K562 (cell line): ENCODE measurements around the gene DLK1. TPM values are rescaled to one million over a fixed set of nuclear protein-coding genes. Genes with fewer than 3 reads are reported as not detected.
A peak's percentile ranks its signal among the peaks of the same experiment; 100 is the strongest.

Experiments used
- ATAC-seq: fragments of 200-7000 bp; cut with Tn5 transposase; 3 replicates; pipeline ENCODE4 v1.9.1; 2020; ENCODE audit warnings: moderate library complexity
- BruUV-seq: library from RNA; stranded (reverse); fragments of 400-500 nt; replicated peaks from 2 replicates; lab custom pipeline; 2021; lab: Mats Ljungman, UMichigan
- CTCF ChIA-PET: fragments of 300-600 bp; formaldehyde crosslinking; extraction: SDS; loops from one replicate; lab custom pipeline; 2021; ENCODE audit warnings: low intra/inter-chr PET ratio; lab: Yijun Ruan, JAX
- POLR2A ChIA-PET: fragments of 300-600, 350-650 bp; sonication (Branson Sonifier 250); formaldehyde crosslinking; extraction: SDS; loops from one replicate; lab custom pipeline; 2021; ENCODE audit warnings: antibody characterized with exemption, inconsistent platforms; lab: Yijun Ruan, JAX
- DNase-seq, 4 experiments: peaks; one replicate each; pipeline versions ENCODE4 v3.0.0 to v3.0.0-alpha.2; 2011 to 2018; ENCODE audit warnings: low spot score in 3 of 4, mixed read lengths in 3 of 4; ENCODE audit errors: extremely low read depth in 1 of 4
- FAIRE-seq: peaks from 2 replicates; lab custom pipeline; 2011; peaks lifted over from hg19 to GRCh38; lab: Jason Lieb, UNC
- H2AFZ ChIP-seq: 2 replicates; pipeline ENCODE4 v1.6.0; 2011; ENCODE audit warnings: low read depth, low read length, control low read depth, inconsistent platforms
- H3K27ac ChIP-seq: fragments of 200-600 bp; 3 replicates; pipeline ENCODE4 v1.8.0; 2011; ENCODE audit warnings: low read depth, mild to moderate bottlenecking, control low read depth, inconsistent platforms, low read length, moderate library complexity, mixed read lengths; ENCODE audit errors: extremely low read depth
- H3K27me3 ChIP-seq, 2 experiments: fragments of 300-600 bp in 1 of 2; 2 replicates in 1 of 2; 3 replicates in 1 of 2; pipeline versions ENCODE4 v1.6.0 to v1.8.0; 2011; ENCODE audit warnings: inconsistent platforms in 2 of 2, low read length in 2 of 2, mild to moderate bottlenecking in 1 of 2, mixed read lengths in 1 of 2, moderate library complexity in 1 of 2; ENCODE audit not compliant: control insufficient read depth in 2 of 2, insufficient read depth in 2 of 2
- H3K36me3 ChIP-seq: fragments of 300-600 bp; 3 replicates; pipeline ENCODE4 v1.8.0; 2011; ENCODE audit warnings: mild to moderate bottlenecking, low read length, inconsistent platforms; ENCODE audit not compliant: control insufficient read depth, insufficient read depth
- H3K4me1 ChIP-seq, 2 experiments: fragments of 200-600 bp in 1 of 2; replicated peaks in 1 of 2; 2 replicates in 1 of 2; 3 replicates in 1 of 2; pipeline versions ENCODE4 v1.5.1 to v1.8.0; 2011; ENCODE audit warnings: inconsistent platforms in 2 of 2, low read length in 2 of 2, mild to moderate bottlenecking in 1 of 2, mixed read lengths in 1 of 2, moderate library complexity in 1 of 2; ENCODE audit not compliant: control insufficient read depth in 2 of 2, insufficient read depth in 2 of 2
- H3K4me2 ChIP-seq: 2 replicates; pipeline ENCODE4 v1.6.1; 2011; ENCODE audit warnings: low read length, control low read depth, inconsistent platforms, mixed read lengths; ENCODE audit not compliant: insufficient read depth
- H3K4me3 ChIP-seq: fragments of 200-600 bp; sonication (generic), shearing (Covaris generic); 2 replicates; pipeline ENCODE4 v1.5.1; 2016; ENCODE audit warnings: control low read depth, inconsistent platforms
- H3K79me2 ChIP-seq: fragments of 200-600 bp; 3 replicates; pipeline ENCODE4 v1.8.0; 2011; ENCODE audit warnings: low read length, inconsistent platforms; ENCODE audit not compliant: control insufficient read depth, insufficient read depth
- H3K9ac ChIP-seq, 2 experiments: 2 replicates each; pipeline versions ENCODE4 v1.6.0 to v1.6.1; 2011; ENCODE audit warnings: low read depth in 2 of 2, low read length in 2 of 2, control low read depth in 1 of 2, inconsistent platforms in 1 of 2, mild to moderate bottlenecking in 1 of 2, mixed read lengths in 1 of 2; ENCODE audit not compliant: insufficient read depth in 1 of 2
- H3K9me1 ChIP-seq: one replicate; pipeline ENCODE4 v1.6.0; 2011; ENCODE audit warnings: inconsistent platforms, mild to moderate bottlenecking, low read length, moderate library complexity; ENCODE audit not compliant: control insufficient read depth, insufficient read depth
- H3K9me3 ChIP-seq: replicated peaks from 2 replicates; pipeline ENCODE4 v1.5.1; 2011; ENCODE audit warnings: low read depth, low read length, inconsistent platforms; ENCODE audit not compliant: control insufficient read depth, insufficient read depth
- H4K20me1 ChIP-seq: replicated peaks from 2 replicates; pipeline ENCODE4 v1.6.1; 2011; ENCODE audit warnings: low read length, inconsistent platforms, mixed read lengths; ENCODE audit not compliant: control insufficient read depth, insufficient read depth
- RBFOX2 ChIP-seq: fragments of 200-400 bp; formaldehyde crosslinking; IDR thresholded peaks from 2 replicates; pipeline ENCODE4 v1.6.1; 2017; ENCODE audit warnings: low read depth, mild to moderate bottlenecking, low read length, moderate library complexity
- TFE3 ChIP-seq: fragments of 450-650 bp; formaldehyde crosslinking; IDR thresholded peaks from 2 replicates; pipeline ENCODE4 v1.4.0; 2020; ENCODE audit warnings: mild to moderate bottlenecking, mixed read lengths
- ZBTB7A ChIP-seq: IDR thresholded peaks from 2 replicates; pipeline ENCODE4 v1.6.1; 2011; ENCODE audit warnings: low read depth, mild to moderate bottlenecking, low read length, moderate library complexity, borderline replicate concordance; ENCODE audit not compliant: control insufficient read depth
- WGBS: fragments of 100-300 bp; shearing (Covaris generic); methylation state at CpG from one replicate; pipeline ENCODE4 v1.1.6; 2016; ENCODE audit warnings: low coverage, mixed read lengths; ENCODE audit not compliant: insufficient coverage; ENCODE audit errors: missing lambda C conversion rate; 5-methylcytosine and 5-hydroxymethylcytosine counted together
- in situ Hi-C: fragments of 300-500 bp; cut with MboI; formaldehyde crosslinking; loops from 4 replicates; pipeline ENCODE4 v1.15.0; 2018; ENCODE audit warnings: inconsistent platforms, mixed read lengths
- intact Hi-C: fragments of 100-400 bp; cut with micrococcal nuclease; formaldehyde crosslinking; loops from 2 replicates; pipeline ENCODE4 v1.14.2; 2022
- polyA plus RNA-seq, 8 experiments: library from polyadenylated mRNA; depleted of rRNA in 4 of 8; stranded (reverse) in 5 of 8; unstranded in 3 of 8; fragments of >200 nt; fragmentation: Nextera tagmentation in 2 of 8; fragmentation: Illumina TruSeq in 1 of 8; extraction: Ambion mirVana in 2 of 8; extraction: Trizol in 1 of 8; gene quantifications; 2 replicates each; pipeline versions ENCODE4 v1.2.1 to v1.2.3, GENCODE V29; 2011 to 2014; ENCODE audit warnings: inconsistent platforms in 1 of 8, missing spikeins in 1 of 8
- total RNA-seq, 7 experiments: library from RNA; depleted of rRNA in 6 of 7; stranded (reverse); fragments of >200 nt in 6 of 7; fragmentation: Illumina TruSeq in 2 of 7; extraction: Trizol in 2 of 7; gene quantifications; 2 replicates each; pipeline versions ENCODE4 v1.2.1 to v1.2.3, GENCODE V29; 2011 to 2021; ENCODE audit warnings: low replicate concordance in 1 of 7

Gene DLK1
- total and polyA plus RNA-seq, 9 of the 15 experiments (the other 6 are each of a cell fraction or from before 2014, with no cell fraction given), result 4.4 to 97.2 (median 15.3) TPM

DNA sequence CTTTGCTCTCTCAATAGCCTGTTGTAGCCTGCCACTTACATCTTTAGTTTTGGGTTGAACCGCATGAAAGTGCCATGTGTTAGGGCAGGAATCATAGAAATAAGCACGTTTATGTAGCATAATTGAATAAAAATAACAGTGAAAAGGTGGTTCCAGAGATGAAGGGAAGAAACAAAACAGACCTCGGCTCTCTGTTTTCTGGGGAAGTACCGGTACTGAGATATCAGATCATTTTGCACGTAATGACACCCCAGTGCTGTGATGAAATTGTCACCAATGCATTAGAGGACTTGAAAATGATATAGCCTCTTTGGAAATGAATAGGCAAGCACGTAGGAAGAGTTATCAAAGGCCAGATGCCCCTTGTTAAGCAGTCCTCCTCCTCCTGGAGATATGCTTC, 42.5 kb upstream of the DLK1 start (continued):
- TF ChIP-seq TFE3 (CRISPR knock-in tag), result no peak

DNA sequence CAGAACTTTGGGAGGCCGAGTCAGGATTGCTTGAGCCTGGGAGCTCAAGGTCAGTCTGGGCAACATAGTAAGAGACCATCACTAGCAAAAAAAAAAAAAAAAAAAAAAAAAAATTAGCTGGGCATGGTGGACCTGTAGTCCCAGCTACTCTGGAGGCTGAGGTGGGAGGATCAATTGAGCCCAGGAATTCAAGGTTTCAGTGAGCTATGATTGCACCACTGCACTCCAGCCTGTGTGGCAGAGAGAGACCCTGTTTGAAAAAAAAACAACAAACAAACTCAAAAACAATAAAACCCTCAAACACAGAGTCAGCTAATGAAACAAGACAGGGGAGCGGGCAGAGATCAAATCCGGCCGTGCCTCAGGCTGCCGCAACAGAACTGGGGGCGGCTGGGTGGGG, 41.7 kb upstream of the DLK1 start:
- peak; percentile 45; the same call in 1 of the 2 replicates for TF ChIP-seq ZBTB7A
- TF ChIP-seq RBFOX2, result no peak
- BruUV-seq, result no TSS peak
- Histone ChIP-seq H3K4me2 (no peak overlapping the region), H3K36me3 (no peaks in the 10 kb centered on the region), H3K4me3 (no peak overlapping the region), H2AFZ (no peak overlapping the region), H3K4me1 (peaks cover 22 to 37% of the 10 kb centered on the region in 2 experiments), H3K79me2 (no peaks in the 10 kb centered on the region), H3K9me3 (no peaks in the 10 kb centered on the region), H4K20me1 (no peaks in the 10 kb centered on the region), H3K9me1 (no peaks in the 10 kb centered on the region), H3K27me3 (no peaks in the 10 kb centered on the region), H3K27ac (no peak overlapping the region), H3K9ac (no peak overlapping the region)
- CTCF ChIA-PET, result no interaction called here
- DNase-seq, result no peak
- in situ Hi-C loops (no loop called here), intact Hi-C loops (no loop called here)
- ATAC-seq, result no peak
- WGBS, result 26% methylated on average over 6 of the region's 6 CpGs
- POLR2A ChIA-PET, result interaction anchor here (0.8 kb wide), 1 partner anchor 675 kb away, joined by 3 read pairs; no protein-coding TSS in a partner anchor
- no peak for FAIRE-seq
